OCI-LY7 (cell line): Measurements from ENCODE around the gene NLRP9.
"Not testable (repeated sequence)": the region's sequence is repeated elsewhere in the genome, so short reads cannot be mapped to it uniquely, and the experiment has no call there.

ENCODE experiments used
- EZH2phosphoT487 ChIP-seq: fragments of 200-600 bp; sonication (generic); IDR thresholded peaks from 2 replicates; pipeline ENCODE4 v1.6.1; 2018; ENCODE audit warnings: low read depth, borderline replicate concordance, mild to moderate bottlenecking, mixed run types, antibody characterized with exemption, low read length, moderate library complexity, mixed read lengths
- TF ChIP-seq, protein P1 (sequence below): fragments of 200-600 bp; sonication (generic); conservative IDR thresholded peaks from 2 replicates; pipeline ENCODE4 v1.5.1; 2014; ENCODE audit warnings: mild to moderate bottlenecking, antibody characterized with exemption, low read length, moderate library complexity, mixed read lengths

- TF ChIP-seq, protein P1, sequence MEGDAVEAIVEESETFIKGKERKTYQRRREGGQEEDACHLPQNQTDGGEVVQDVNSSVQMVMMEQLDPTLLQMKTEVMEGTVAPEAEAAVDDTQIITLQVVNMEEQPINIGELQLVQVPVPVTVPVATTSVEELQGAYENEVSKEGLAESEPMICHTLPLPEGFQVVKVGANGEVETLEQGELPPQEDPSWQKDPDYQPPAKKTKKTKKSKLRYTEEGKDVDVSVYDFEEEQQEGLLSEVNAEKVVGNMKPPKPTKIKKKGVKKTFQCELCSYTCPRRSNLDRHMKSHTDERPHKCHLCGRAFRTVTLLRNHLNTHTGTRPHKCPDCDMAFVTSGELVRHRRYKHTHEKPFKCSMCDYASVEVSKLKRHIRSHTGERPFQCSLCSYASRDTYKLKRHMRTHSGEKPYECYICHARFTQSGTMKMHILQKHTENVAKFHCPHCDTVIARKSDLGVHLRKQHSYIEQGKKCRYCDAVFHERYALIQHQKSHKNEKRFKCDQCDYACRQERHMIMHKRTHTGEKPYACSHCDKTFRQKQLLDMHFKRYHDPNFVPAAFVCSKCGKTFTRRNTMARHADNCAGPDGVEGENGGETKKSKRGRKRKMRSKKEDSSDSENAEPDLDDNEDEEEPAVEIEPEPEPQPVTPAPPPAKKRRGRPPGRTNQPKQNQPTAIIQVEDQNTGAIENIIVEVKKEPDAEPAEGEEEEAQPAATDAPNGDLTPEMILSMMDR, result not testable (repeated sequence)
- not testable (repeated sequence) for TF ChIP-seq EZH2phosphoT487
These were observed 20.6 kb upstream of the NLRP9 start, which contains the start of gene RFPL4A for GRCh38 chr19:55758797-55759196.
